Activated T-helper 1 cell treated with Interleukin-2 at 50 U/mL for 16 hours (primary cell): ENCODE measurements around the gene VCL.
"Not testable (repeated sequence)": the region's sequence is repeated elsewhere in the genome, so short reads cannot be mapped to it uniquely, and the experiment has no call there.

Source experiments
- DNase-seq: peaks from one replicate; pipeline ENCODE4 v3.0.0-alpha.2; 2020; ENCODE audit warnings: low read depth

The VCL gene

DNA sequence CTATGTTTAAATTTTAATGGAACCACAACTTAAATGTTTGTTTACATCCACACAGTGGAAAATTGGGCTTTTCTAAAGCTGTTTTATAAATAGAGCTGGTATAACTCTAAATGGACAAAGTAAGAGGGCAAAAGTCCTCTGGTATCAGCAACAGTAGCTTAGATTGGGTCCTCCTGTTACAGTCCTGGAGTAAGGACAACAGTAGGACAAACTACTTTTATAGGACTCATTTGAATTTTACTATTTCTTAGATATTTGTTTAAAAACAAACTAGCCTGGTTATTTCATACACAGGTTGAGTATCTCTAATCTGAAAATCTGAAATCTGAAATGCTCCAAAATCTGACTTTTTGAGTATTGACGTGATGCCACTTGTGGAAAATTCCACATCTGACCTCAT, 8.4 kb downstream of the VCL start:
- no peak for DNase-seq

DNA sequence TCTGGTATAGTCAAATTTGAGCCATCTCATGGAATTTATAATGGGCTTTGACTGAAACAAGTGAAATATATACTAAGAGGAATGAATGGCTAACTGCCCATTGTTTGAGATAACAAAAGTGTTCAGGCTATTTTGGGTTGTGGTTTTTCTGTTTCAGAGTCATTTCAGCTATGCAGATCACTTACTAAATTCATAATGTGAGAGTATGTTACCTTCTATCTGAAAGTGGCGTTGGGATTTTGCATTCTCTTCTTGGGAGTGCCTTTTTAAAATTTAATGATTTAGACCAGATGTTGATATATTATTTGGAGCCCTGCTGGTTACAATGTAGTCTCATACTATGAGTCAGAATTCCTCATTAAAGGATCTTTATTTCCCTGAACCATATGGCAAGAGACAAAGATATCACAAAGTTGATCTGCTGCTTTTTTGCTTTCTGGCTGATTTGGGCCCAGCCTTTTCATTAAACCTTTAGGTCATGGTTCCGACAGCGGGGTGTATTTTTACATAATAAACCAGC, 10.4 kb downstream of the VCL start:
- DNase-seq: no peak

DNA sequence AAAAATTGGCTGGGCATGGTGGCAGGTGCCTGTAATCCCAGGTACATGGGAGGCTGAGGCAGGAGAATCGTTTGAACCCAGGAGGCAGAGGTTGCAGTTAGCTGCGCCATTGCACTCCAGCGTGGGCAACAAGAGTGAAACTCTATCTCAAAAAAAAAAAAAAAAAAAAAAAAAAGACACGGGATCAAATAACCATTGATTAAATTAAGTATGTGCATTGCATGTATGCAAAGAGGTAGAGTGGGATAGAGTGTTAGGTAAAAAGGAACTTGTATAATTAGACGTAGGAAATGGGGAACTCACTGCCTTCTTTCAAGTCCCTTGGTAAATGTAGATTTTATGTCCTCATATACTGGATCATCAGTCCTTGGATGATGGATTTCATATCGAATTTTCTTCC, 13.1 kb downstream of the VCL start:
- DNase-seq: no peak

DNA sequence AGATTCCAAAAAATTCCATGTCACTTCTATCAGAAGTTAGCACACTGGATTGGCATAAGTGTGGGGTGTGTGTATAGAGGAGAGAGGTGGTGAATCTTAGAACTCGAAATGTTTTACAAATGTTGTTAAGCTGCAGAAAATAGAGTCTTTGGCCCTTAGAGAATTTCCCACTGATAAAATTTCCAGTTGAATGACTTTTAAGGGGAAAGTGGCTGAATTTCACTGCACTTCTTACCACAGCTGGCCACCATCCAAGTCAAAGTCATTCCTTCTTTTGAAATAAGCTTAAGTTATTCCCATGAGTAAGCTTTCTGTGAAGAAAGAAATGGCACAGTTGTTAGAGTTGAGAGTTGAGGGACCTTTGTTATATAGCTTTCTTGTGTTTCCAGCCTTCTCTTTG, 13.9 kb downstream of the VCL start:
- DNase-seq: no peak

DNA sequence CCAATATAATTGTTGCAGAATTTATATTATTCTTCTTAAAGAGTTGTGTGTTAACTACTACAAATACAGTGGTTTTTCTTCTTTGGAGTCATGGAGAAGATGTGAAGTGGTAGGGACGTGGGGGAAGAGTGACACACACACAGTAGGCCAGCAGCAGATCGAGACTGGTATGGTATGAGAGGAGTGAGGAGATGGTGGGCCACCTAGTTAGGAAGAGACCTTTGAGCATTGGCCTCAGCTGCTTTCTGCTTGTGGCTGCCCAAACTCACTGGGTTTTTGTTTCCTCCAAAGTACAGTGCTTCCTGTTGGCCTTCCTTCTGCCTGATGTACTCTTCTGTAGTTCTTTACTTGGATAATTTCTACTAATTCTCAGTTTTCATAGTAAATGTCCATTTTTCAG, 14.6 kb downstream of the VCL start:
- DNase-seq: no peak

DNA sequence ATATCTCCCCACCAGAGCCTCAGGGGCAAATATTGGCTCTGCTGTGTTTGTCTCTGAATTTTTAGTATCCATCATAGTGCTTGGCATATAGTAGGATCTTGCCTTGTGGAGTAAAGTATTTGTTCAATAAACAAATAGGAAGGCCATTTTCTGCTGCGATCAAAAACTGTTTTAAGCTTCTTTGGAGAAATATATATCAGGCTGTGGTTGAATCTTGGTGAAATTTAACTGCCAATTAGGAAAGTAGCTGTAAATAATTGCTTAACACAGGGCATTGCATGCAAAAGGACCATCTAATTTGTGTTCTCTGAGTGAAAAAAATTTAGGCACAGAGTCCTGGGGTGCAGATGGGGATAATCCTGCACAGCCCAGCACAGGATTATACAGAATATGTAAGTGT, 15.1 kb downstream of the VCL start:
- no peak for DNase-seq

DNA sequence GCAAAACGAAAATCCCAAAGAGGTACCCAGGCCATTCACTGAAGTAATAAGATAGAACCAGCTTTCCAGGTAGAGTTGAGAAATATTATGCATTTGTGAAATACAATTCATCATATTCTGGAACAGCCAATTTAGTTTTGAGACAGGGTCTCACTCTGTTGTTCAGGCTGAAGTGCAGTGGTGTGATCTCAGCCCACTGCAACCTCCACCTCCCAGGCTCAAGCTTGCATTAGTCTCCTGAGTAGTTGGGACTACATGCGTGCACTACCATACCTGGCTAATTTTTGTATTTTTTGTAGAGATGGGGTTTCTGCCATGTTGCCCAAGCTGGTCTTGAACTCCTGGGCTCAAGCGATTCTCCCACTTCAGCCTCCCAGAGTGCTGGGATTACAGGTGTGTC, 16.7 kb downstream of the VCL start:
- DNase-seq: not testable (repeated sequence)

DNA sequence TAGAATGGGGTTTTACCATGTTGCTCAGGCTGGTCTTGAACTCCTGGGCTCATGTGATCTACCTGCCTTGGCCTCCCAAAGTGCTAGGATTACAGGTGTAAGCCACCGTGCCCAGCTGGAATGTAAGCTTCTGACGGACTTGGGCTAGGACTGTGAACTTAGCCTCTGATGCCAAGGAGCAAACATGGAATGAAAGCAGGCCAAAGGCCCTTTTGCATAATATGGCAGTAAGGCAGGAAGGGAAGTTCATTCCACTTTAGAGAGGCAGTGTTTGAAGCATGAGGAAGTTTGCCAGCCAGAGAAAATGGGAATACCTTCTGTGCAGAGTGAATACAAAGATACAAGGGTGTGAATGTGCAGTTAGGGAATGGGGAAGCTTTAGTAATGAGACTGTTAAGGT, 20.3 kb downstream of the VCL start:
- DNase-seq: no peak

DNA sequence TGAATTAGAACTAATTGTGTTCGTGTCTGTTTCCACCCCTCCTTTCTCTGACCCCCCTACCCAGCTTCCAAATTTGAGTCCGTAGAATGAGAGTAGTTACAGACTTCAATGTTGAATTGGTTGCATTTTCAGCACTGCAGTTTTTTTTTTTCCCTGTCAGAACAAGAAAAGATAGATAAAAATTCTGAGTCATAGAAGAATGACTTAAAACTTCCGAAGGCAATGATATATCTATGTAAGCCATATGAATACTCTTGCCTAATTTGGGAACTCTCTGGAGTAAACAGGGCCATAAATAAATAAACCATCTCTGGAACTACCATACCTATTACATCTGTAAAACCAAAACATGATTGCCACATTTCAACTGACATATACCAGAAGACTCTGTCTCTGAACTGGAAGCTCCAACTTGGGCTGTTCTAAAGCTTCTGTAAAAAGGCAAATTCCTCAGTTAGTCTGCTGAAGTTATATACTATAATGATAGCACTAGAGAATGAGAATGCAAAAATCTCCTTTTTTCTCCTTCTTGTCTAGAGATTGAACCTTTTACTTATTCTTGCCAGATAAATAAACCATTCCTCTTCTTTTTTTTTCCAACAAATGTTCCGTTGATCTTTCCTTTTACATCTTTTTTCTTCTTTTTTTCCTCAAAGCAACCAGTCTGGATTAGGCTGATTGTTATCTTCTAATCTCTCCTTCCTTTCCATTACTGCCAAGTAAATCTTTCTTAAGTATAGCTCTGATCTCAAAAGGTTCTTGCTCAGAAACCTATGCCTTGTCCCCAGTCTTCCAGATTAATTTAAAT, 23.5 kb downstream of the VCL start:
- no peak for DNase-seq

DNA sequence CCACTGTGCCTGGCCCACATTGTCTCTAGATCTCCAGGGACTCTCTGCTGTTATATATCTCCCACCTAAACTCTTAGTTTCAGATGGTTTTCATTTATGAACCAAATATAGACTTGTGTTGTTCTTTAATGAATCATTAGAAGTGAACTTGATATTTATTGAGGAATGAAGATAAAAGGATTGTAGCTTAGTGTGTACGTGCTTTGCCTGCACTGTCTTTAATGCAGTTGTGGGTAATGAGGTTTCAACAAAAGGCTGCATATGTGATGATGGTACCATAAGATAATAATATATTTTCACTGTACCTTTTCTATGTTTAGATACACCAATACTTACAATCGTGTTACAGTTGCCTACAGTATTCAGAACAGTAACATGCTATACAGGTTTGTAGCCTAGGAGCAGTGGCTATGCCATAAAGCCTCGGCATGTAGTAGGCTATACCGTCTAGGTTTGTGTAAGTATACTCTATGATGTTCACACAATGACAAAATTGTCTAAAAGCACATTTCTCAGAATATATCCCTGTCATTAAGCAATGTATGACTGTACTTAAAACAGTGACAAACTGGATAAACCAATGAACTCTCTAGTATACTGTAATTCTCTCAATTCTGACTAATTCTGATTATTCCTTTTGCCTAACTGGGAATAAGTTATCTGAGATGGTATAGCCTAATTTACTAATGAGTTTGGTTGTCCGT, 25.2 kb downstream of the VCL start:
- no peak for DNase-seq

DNA sequence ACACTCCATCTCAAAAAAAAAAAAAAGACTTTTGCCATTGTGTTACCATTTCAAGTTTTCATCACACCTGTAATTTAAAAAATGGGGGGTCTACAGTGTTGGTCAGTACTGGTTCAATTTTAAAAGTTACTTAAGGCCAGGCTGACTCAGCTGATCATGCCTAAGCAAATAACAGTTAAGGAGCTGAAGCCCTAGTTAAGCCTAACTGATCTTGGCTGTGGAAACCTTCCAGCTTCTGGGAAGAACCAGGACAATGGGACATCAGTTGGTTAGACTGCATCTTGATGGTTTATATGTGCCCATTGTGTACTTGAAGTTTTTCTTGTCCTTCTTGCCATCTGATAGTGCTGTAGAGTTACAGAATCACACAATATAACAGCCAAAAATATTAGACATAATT, 26.7 kb downstream of the VCL start:
- no peak for DNase-seq

DNA sequence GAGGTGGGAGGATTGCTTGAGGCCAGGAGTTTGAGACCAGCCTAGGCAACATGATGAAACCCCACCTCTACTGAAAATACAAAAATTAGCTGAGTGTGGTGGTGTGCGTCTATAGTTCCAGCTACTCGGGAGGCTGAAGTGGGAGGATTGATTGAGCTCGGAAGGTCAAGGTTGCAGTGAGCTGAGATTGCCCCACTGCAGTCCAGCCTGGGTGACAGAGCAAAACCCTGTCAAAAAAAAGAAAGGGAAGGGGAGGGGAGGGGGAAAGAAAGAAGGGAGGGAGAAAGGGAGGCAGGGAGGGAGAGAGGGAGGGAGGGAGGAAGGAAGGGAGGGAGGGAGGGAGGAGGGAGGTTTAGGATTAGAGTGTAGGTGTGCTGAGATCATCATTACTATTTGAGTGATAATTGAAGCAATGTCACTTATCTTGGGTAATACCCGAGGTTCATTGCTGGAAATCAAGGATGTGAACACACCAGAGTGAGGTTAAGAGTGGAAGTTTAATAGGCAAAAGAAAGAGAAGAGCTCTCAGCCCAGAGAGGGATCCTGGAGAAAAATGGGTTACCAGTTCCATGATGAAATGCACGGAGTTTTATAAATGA, 27.6 kb downstream of the VCL start:
- DNase-seq: no peak

DNA sequence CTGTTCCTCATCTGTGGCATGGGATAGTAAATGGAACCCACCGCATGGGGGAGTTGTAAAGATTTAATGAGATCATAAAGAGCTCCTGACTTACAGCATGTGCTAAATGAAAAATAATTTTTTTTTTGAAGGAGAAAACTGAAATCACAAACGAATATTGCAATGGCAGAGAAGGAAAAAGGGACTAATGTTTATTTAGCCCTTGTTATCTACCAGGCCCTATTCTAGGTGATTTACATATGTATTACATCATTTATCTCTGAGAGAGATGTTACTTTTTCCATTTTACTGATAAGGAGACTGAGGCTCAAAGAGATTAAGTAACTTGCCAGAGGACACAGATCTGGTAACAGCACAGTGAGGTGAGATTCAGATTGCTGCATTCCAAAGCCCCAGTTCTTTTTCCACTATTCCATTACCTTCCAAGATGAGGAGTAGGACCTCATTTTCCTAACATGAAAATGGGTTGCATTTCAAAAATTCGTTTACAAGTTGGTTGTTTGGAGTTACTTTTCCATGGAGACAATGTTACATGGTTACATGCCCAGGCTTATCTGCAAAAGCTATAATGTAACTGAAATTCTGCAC, 28.6 kb downstream of the VCL start:
- no peak for DNase-seq

DNA sequence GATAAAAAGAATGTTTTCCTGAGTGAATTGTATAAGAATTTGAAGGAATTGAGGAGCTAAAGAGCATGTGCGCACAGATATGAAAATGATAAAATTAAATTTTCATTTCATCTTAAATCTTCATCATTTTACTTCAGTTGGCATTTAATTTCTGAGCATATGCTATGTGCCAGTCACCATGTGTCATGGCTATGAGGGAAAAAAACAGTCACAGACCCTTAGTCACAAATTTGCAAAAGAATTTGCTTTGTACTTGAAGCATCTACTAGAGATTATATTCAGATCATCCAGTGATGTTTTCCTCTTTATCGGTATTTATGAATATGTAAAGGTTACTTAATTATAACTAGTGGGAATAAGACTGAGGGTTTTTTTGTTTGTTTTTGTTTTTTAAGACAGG, 29.8 kb downstream of the VCL start:
- DNase-seq: no peak

DNA sequence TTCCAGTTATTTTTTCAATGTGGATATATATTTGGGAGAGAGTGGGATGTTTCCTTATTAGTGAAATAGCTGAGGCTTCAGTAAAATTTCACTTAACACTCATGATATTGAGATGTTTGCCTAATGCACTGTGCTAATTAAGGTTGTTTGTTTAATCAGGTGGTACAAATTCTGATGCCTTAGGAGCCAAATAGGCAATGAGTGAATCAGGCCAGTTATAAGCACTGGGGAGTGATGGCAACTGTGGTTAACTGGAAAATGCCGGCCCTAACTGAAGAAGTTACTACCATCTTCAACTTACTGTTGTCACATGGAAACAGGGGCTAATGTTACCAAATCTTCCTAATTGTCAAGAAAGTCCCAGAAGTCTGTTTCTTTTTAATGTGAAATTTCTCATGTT, 32.0 kb downstream of the VCL start:
- DNase-seq: no peak

DNA sequence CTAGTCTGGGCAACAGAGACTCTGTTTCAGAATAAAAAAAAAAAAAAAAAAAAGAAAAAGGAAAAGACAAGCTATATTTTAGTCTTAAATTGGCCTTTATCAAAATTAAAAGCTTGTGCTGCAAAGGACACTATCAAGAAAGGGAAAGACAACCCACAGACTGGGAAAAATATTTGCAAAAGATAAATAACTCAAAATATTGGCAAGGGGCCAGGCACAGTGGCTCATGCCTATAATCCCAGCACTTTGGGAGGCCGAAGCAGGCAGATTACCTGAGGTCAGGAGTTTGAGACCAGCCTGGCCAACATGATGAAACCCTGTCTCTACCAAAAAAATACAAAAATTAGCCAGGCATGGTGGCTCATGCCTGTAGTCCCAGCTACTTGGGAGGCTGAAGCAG, 34.3 kb downstream of the VCL start:
- DNase-seq: not testable (repeated sequence)

DNA sequence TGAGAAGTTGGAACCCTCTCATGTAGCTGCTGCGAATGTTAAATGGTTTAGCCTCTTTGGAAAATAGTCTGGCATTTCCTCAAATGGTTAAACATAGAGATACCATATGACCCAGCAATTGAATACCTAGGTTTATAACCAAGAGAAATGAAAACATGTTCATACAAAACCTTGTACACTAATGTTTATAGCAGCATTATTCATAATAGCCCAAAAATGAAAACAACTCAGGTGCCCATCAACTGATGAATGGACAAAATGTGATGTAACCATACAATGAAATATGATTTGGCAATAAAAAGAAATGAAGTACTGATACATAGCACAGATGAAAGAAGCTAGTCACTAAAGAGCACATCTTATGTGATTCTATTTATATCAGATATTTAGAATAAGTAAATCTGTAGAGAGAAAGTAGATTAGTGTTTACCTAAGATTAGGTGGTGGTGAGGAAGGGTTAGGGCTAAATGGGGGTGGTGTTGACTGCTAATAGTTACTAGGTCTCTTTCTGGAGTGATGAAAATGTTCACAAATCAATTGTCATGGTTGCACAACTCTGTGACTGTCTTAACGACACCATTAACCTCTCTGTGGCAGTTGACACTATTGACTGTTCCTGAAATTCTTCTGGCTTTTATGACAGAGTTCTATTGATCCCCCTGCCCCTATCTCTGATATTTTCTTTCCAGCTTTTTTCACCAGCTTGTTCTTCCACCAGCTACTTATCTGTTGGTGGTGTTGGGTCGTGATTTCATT, 35.2 kb downstream of the VCL start:
- no peak for DNase-seq

DNA sequence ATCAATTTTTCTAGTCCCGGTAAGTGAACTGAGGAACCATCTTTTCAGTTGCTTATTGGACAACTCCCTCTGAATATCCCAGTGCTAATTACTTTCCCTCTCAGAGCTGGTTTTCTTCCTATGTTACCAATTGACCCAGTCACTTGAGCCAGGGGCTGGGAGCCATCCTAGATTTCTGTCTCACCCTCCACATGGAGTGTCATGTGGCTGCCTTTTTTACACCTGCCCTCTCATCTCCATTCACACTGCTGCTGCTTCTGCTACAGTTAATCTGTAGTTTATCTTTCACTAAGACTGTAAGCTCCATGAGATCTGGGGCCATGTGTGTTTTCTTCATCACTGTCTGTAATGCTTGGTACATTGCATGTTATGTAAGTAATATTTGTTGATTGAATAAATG, 35.8 kb downstream of the VCL start:
- no peak for DNase-seq

DNA sequence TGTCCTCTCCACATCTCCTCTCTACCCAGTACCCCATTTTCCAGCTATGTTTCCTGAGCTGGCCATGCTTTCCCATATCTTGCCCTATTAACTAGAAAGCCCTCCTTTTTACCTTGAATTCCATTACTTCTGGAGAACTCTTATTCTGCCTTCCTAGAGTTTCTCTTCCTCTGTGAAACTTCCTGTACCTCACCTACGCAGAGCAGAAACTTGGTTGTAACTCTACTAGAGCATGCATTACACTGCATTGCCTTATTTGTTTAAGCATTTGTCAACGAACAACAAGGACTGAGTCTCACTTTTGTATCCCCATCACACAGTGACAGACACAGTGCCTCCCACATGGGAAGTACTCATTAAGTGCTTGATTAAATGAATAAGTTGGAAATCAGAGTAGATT, 36.4 kb downstream of the VCL start:
- no peak for DNase-seq

DNA sequence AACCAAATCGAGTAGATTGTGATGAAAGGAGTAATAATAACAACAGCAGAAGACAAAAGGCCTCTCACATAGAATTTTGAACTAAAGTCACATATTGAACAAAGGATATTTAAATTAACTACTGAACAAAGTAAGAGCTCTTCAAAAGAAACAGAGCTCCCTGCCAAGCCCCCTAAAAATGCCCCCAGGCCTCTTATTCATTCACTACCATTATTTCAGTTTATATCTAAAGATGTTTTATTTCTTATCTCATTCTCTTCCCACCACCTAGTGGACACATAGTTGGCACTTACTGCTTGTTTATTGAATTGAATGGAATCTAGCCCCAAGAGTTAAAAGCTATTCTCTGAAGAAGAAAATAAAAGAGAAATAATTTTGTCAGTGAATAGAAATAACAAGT, 37.4 kb downstream of the VCL start:
- no peak for DNase-seq

DNA sequence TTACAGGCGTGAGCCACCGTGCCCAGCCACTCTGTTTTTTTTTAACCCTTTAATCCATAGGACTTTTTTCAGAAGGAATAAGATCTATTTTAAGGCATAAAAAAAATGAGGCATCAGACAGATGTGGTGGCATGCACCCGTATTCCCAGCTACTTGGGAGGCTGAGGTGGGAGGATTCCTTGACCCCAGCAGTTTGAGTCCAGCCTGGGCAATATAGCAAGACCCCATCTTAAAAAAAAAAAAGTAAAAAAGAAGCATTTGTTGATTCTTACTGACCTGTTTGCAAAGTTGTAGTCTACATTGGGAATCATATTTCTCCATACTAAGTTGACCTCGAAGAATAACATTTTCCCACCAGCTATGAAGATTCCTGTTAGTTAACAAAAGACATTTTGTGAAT, 38.6 kb downstream of the VCL start:
- no peak for DNase-seq

DNA sequence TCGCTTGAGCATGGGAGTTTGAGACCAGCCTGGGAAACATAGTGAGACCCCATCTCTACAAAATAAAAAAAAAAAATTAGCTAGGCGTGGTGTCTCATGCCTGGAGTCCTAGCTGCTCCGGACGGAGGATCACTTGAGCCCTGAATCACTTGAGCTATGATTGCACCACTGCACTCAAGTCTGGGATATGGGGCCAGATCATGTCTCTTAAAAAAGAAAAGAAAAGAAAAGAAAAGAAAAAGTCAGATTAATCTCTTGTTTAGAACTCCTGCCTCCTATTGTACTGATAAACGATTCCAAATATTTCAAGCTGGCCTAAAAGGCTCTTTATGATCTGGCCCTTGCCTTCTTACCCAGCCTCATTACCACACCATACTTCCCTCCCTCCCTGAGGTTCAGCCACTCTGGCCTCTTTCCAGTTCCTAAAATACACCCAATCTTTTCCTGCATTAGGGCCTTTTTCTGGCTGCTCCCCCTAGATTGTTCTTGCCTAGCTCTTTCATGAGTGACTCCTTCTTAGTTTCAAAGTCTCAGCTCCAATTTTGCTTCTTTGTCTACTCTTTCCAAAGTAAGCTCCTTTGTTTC, 41.7 kb downstream of the VCL start:
- DNase-seq: no peak
